NCI-H1092 (cell line): Measurements from ENCODE around the gene C17orf100.

Source experiments
- DNase-seq: peaks from one replicate; lab custom pipeline; 2025; lab: John Stamatoyannopoulos, UW

C17orf100 gene

DNA sequence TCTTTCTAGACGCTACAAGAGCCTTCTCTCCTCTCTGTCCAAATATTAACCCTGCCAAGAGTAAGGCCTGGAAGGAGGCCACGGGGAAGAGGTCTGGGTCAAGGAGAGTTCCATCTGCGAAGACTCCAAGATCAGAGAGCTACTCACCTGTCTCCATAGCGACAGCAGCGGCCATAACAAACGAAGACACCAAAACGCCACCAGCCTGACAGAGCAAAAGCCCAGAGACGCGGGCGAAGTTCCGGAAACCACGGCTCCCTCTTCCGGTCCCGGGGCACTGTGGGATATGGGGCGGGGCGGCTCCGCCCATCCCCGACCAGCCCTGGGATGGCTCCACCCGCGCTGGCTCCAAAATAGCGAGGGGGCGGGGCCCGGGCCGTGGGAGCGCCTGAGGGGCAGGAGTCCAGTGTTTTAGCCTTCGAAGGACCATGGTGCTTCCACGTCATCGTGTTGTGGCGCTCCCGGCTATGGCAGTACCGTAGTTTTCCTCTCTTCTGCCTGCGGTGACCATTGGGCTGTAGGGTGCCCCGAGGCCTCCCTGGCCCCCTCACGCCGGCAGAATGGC is at the start of gene C17orf100, which contains the start of gene MED31:
Gene C17orf100 (plus strand): TSS at position 409 of the 565 bp plus-strand sequence. CDS start 152 bp downstream, at position 561.
Gene MED31 (minus strand): TSS at position 252 of the 565 bp plus-strand sequence. CDS start 77 bp downstream, at position 175.
- DNase-seq = peak; percentile 80

DNA sequence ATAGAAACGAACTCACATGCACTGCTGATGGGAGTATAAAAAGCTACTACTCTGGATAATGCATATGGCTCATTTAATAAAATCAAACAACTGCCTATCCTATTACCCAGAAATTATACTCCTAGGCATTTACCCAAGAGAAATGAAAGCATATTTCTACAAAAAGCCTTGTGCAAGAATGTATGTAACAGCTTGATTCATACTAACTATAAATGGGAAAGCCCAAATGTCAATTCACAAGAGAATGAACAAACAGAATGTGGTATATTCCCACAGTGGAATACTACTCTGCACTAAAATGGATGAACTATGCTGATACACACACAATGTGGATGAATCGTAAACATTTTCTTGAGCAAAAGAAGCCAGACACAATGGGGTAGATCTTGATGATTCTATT is 49.4 kb upstream of the C17orf100 start:
- no peak for DNase-seq

DNA sequence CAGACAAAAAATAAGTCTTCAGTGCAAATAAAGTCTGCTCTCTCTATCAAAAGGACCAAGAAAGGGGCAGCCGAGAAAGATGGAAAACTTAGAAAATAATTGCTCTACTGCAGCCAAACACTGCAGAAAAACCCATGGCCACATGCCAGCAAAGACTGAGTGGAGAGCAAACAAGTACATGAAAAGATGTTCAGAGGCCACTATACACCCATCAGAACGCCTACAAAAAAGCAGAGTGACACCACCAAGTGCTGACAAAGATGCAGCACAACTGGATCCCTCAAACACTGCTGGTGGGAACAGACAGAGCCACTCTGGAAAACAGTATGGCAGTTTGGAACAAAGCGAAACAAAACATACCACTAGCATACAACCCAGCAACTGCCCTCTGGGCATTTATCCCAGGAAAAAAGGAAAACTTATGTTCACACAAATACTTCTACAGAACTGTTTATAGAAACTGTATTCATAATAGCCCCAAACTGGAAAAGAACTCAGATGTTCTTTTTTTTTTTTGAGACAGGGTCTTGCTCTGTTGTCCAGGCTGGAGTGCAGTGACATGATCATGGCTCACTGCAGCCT is 47.7 kb upstream of the C17orf100 start:
- no peak for DNase-seq

DNA sequence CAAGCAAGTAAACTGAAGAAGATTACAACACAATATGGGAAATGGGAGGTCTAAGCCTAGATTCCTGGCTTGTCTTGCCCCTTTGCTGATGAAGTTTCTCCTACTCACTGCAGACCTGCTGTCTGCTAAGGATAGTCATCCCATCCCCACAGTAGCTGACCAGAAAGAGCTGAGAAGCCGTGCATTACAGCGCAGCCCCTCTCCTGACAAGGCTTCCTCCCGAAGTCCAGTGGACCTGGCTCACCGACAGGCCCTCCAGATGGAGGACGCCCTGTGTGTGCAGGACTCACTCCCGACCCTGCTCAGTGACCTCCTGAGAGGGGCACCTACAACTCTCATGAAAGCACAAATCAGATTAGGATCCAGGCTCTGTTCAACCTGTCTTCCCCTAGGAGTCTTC is 46.4 kb upstream of the C17orf100 start:
- no peak for DNase-seq

DNA sequence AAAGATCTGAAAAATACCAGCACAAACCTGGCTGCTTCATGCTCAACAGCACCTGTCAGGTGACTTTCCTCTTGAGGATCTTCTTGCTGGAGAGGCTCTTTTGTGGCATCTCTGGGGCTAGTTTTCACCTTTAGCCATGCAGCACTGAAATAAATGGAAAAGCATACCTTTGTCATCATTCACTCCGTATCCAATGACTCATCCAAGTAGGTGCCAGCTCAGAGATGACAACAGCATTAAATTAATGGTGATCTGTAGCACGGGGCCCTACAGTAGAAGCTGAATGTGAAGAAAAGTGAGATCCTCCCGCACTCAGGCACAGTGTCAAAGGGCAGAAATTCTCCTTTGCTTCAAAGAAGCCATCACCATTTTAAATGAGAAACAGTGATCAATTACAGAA is 43.2 kb upstream of the C17orf100 start:
- no peak for DNase-seq

DNA sequence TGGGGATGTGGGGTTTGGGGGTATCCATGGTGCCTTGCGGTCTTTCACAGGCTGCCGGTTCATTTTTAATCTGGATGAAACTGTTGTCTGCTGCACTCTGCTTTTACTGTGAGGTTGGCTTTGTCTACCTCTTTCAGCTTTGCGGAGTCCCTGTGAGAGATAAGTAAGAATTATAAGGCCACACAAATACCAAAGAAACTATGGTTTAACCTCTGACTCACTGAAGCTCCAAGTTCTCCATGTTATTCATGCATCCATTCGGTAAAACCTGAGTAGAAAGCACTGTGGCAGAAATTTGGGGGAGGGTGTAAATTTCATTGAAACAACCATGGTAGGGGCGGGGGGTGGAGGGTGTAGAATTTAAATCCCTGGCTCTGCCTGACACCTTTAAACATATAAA is 41.6 kb upstream of the C17orf100 start:
- DNase-seq = no peak

DNA sequence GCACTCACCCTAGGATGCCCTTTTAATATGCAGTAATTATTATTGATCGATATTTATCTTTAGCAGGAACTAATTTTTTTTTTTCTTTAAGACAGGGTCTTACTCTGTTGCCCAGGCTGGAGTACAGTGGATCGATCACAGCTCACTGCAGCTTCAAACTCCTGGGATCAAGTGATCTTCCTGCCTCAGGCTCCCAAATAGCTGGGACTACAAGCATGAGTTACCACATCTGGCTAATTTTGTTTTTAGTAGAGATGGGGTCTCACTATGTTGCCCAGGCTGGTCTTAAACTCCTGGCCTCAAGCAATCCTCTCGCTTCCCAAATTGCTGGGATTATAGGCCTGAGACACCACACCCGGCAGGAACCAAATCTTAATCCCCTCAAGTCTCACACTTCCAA is 40.3 kb upstream of the C17orf100 start:
- DNase-seq = no peak

DNA sequence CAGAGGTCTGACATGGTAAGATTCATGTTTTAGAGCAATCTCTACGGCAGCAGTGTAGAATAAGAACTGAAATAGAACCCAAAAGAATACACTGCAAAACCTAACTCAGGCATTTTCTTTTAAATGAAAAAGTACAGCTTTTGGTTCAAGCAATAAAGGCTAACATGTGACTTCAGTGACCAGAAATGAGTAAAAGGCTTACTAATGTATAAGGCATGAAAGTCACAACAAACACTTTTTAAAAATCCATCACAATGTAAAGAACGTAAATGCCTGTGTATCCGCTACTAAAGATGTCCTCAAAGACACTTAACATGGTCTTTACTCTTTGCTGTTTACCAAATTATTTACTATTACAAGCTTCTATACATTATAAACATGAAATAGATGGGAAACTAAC is 27.6 kb upstream of the C17orf100 start:
- DNase-seq = no peak

DNA sequence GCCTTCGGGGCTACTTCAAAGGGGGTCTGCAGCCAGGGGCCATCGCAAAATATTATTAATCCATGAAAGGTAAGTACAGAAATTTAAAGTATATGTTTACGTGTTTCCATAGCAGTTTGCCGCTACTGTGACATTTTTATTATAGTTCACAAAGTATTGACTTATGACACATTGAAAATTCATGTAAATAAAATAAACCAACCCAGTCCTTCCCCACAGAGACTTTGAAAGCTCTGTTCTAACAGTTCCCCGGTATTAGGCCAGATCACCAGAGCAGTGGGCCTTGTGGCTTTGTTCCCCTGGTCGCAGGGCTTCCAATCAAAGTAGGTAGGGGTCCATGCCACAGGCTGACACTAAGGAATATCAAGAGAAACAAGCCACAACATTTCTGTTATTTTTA is 24.9 kb upstream of the C17orf100 start:
- no peak for DNase-seq

DNA sequence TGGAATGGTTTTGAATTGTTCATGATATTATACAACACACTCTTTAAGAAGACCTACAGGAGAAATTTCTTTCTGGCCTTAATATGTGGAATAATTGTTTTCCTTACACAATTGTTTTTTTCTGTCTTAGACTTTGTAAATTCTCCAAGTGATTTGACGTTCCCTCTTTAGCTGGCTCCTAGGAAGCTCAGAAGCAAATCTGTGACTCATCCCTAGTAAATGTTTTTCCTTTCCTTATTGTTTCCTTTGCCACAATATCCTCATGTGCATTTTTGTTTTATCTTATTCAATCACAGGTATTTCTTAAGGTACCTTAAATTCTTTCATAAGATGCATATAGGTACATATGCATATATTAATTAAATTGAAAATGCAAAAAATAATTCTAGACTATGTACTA is 24.5 kb upstream of the C17orf100 start:
- DNase-seq = no peak

DNA sequence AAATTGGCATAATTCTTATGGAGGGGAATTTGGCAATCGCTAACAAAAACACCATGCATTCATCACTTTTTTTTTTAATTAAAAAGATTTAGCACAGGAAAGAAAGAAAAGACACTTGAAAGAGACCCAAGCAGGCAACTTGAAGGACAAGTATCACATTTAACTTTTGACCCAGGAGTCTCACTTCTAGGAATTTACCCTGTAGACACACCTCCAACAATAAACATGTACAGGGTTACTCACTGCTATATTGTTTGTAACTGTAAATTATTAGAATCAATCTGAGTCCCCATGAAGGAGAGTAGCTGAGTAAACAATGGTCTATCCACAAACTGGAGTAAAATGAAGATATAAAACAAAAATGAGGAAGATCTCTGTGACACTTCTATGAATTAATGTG is 21.2 kb upstream of the C17orf100 start:
- DNase-seq = no peak

DNA sequence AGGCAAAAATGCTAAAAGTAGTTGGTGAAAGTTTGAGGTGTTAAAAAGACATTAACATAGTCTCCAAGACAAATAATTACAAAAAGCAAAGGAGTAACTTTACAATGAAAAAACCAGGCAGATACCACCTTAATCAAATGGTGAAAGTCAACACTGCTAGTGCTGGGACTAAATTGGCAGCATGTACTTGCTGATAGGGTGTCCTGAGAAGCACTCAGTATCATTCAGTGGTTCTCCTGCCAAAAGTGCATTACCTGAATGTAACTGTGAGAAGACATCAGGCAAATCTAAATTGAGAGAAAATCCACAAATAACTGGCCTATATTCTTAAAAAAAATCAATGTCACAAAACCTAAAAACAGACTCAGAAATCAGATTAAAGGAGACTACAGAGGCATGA is 19.0 kb upstream of the C17orf100 start:
- DNase-seq = no peak

DNA sequence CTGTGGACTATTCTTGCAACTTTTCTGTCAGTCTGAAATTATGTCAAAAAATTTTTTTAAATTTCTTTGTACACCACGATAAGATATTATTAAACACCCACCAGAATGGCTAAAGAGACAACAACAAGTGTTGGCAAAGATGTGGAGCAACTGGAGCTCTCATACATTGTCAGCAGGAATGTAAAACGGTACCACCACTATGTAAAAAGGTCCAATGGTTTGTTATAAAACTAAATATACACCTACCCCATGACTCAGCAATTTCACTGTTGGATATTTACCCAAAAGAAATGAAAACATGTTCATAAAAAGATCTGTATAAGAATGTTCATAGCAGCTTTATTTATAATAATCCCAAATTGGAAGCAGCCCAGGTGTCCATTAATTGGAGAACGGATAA is 18.3 kb upstream of the C17orf100 start:
- no peak for DNase-seq

DNA sequence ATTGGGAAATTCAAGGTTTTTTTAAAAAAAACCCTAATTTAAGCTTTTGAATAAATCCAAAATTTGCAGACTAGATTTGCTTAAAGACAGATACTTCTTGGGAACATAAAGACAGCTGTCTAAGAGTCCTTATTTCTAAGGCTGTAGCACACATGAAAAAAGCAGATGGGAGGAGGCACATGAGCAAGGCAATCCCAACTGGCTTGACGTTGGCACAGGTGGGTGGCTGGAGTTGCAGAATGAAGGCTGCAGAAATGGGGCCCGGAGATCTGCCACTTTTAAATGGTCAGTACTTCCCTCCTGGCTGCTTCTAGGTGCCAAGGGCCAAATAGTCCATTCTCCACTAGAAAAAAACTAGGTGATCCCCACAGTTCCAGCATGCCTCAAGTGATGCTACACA is 15.5 kb upstream of the C17orf100 start:
- no peak for DNase-seq

DNA sequence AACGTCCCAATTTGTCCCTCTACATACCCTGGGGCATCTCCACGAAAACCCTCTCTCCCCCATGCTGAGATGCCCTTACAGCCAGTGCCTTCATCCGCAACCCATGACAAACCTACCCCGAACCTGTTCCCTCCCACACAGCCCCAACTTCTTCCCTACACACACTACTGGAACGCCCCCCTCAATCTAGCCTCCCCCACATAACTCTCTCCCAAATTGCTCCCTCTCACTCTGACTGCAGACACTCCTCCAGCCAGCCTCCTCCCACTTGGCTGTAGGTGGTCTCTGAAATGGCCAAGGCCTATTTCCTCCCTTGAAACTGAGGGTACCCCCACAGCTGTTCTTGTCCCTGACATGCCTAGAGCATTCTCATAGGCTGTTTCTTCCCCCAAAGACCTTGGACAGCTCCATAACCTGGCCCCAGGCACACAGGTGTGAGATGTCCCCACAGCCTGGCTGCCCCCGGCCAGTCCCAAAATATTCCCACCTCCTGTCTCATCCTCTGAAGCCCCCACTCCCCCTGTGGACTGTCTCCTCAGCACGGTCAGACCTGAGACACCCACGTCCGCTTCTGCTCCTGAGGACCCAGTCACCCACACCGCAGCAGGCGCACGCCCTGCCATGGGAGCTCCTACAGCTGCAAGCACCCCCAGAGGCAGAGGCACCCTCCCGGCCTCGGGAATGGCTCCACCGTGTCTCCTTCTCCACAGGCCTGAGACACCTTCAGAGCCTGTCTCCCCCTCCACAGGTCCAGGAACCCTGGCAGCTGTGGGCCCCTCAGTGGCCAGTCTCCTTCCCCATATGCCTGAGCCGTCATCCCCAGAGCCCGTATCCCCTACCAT is 14.7 kb upstream of the C17orf100 start:
- DNase-seq = no peak

DNA sequence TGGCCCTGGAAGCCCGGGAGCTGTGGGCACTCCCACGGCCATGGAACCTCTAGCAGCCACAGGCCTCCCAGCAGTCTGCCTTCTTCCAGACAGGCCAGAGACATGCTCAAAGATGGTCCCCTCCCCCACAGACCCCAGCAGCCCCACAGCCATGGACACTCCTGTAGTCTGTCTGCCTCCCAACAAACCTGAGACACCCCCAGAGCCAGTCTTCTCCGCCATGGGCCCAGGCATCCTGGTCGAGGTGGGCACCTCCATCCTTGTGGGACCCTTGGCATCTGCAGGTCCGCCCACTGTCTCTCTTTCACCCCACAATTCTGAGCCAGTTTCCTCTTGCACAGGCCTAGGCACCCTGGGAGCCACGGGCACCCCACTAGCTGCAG is 14.1 kb upstream of the C17orf100 start:
- no peak for DNase-seq

DNA sequence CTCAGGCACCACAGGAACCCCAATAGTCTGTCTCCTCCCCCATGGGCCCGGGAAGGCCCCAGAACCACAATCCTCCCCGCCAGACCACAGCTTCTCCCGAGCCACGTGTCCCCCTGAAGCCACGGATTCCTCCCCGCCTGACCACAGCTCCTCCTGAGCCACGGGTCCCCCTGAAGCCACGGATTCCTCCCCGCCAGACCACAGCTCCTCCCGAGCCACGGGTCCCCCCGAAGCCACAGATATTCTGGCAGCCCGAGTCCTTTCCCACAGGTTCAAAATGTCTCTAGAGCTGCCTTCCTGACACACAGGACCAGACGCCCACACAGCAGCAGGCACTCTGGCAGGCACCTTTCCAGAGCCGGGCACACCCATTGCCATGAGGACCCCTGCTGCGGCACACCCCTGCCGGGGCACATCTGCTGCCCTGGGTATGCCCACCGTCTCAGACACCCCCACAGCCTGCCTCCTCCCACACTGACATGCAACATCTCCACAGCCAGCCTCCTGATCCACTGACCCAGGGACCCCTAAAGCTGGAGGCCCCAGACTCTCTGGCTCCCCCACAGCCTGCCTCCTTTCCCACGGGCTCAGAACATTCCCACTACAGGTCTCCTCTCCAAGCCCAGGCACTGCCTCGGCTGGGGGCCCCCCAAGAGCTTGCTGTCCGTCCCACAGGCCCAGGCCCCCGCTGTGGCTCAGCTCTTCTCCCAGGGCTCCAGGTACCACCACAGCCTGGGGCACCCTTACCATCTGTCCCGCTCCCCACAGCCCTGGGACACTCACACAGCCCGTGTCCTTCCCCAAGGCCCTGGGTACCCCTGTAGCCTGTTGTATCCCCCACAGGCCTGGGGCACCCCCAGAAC is 13.3 kb upstream of the C17orf100 start:
- no peak for DNase-seq

DNA sequence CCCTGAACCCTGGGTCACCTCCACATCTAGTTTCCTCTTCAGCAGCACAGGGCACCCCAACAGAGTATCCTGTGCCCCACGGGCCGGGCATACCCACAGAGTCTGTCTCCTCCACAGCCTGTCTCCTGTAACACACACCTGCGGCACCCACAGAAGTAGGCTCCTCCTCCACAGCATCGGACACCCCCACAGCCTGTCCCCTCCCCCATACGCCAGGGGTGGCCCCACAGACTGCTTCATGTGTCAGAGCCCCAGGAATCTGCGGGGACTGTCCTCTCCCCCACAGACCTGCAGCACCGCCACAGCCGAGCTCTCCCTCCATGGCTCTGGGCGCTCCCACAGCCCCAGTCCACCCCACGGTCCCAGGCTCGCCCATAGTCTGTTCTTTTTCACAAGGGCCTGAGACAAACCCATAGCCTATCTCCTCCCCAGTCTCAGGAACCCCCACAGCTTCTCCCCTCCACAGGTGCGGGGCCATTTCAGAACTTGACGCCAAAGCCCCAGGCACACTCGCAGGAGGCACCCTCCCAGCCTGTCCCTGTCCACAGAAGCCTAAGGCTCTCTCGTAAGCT is 12.5 kb upstream of the C17orf100 start:
- DNase-seq = no peak

DNA sequence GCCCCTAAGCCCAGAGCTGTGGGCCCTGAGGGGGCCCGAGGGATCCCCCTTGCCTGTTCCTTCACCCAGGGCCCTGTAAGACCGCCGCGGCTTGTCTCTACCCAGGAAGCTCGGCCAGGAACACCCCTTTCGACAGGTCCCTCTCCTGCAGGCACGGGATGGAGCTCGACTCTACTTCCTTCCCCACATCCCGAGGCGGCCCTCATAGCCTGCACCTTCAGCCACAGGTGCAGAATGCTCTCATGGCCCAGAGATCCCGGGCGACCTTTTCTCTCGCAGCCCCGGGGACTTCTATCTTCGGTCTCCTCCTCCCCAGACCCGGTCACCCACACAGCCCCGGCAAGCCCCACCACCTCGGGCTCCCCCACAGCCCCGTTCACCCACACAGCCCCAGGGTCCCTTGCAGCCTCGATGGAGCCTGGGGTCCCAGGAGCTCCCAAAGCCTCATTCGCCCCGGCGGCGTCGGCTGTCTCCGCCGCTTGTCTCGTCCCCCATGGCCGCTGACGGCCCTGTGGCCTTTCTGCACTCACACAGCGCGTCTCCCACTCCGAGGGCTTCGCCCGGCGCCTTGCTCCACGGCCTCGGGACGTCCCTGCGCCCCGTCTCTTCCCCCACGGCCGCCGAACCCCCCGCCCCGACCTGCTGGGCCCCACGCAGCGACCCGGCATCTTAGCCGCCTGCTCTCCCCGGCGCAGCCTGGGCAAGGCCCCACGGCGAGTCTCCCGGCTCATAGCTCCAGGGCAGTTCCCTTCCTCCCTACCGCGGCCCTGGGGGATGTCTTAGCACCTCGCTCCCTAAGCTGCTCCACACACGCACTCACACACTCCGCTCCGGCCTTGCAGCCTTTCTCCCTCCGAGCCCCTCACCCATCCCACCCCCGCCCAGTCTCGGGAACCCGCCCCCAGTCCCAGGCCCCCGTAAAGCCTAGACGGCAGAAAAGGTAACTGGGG is 11.7 kb upstream of the C17orf100 start:
- DNase-seq = no peak

DNA sequence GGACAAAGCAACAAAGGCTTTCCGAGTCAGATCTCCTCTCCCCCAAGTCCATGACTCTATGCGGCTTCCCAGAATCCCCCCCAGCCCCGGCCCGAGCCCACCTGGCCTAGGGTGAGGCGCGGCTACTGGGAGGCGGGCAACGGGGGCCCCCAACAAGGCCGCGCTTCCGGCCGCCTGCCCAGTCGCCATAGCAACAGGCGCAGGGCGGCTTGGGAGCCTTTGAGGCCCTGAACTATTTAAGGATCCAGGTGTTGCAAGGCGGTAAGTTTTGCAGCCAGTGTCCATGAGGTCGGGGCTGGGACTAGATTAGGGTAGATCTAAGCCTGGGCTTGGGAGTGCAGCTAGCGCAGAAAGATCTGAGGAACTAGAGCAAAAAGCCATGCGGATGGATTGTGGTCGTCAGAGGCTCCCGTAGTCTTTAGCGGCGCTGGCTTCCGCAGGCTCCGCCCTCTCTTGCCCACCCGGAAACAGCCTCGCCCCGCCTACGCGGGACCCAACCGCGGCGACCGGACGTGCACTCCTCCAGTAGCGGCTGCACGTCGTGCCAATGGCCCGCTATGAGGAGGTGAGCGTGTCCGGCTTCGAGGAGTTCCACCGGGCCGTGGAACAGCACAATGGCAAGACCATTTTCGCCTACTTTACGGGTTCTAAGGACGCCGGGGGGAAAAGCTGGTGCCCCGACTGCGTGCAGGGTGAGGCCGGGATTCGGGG is 10.9 kb upstream of the C17orf100 start, which contains the start of the genes KIAA0753 and TXNDC17:
Gene KIAA0753 (minus strand): TSS at position 176 of the 711 bp plus-strand sequence. CDS start 5,608 bp downstream, outside the sequence.
Gene TXNDC17 (plus strand): TSS at position 525 of the 711 bp plus-strand sequence. CDS start 23 bp downstream, at position 548.
- DNase-seq = peak; percentile 65
